C4-2B (cell line): ENCODE measurements around the gene GNPTG.

Source experiments
- H3K27ac ChIP-seq: fragments of 450-650 bp; 2 replicates; pipeline ENCODE4 v1.5.1; 2017
- ZFX ChIP-seq: fragments of 450-650 bp; IDR thresholded peaks from 2 replicates; pipeline ENCODE4 v1.6.1; 2017
- TF ChIP-seq, protein P1 (sequence below): fragments of 450-650 bp; conservative IDR thresholded peaks from 2 replicates; pipeline ENCODE4 v1.5.1; 2017; ENCODE audit warnings: mild to moderate bottlenecking

GNPTG gene

GRCh38 chr16:1315081-1316032 is 36.4 kb upstream of the GNPTG start:
- no peak for TF ChIP-seq ZFX
- TF ChIP-seq, protein P1, sequence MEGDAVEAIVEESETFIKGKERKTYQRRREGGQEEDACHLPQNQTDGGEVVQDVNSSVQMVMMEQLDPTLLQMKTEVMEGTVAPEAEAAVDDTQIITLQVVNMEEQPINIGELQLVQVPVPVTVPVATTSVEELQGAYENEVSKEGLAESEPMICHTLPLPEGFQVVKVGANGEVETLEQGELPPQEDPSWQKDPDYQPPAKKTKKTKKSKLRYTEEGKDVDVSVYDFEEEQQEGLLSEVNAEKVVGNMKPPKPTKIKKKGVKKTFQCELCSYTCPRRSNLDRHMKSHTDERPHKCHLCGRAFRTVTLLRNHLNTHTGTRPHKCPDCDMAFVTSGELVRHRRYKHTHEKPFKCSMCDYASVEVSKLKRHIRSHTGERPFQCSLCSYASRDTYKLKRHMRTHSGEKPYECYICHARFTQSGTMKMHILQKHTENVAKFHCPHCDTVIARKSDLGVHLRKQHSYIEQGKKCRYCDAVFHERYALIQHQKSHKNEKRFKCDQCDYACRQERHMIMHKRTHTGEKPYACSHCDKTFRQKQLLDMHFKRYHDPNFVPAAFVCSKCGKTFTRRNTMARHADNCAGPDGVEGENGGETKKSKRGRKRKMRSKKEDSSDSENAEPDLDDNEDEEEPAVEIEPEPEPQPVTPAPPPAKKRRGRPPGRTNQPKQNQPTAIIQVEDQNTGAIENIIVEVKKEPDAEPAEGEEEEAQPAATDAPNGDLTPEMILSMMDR: no peak
- no peak overlapping the region for H3K27ac ChIP-seq

GRCh38 chr16:1316033-1316405 is 35.7 kb upstream of the GNPTG start:
- H3K27ac ChIP-seq: no peak overlapping the region
- TF ChIP-seq, protein P1: no peak
- no peak for TF ChIP-seq ZFX

DNA sequence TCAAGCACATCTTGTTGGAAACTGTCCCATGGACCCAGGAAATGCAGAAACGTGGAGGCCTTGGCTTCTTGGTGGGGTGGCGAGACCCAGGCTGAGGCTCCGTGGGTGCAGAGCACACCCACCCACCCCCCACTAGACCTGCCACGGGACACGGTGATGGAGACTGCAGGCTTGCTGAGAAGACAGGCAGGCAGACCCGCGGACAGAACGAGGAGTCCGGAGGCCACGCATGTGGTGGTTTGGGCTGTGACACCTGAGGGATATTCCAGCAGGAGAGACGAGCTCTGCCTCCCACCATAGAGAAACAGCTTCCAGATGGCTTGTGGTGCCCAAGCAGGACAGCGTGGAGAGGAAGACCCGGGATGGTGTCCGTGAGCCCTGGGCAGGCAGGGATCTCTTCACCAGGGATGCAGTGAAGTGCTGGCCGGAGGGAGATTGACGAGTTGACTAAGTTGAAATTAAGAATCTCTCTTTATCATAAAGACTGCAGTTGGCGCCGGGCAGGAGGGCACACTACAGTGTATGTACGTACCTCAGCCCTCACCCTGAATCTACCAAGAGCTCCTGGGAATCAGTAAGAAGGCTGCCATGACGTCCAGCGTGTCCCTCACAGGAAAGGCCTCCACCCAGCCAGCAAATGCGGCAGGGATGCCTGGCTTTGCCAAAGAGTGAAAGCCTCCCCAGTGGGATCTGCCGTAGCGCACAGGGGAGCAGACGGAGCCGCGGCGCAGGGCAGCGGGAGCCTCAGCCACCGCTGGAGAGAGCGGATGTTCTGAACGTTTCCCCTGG is 34.1 kb upstream of the GNPTG start:
- no peak overlapping the region for H3K27ac ChIP-seq
- TF ChIP-seq, protein P1: no peak
- no peak for TF ChIP-seq ZFX

DNA sequence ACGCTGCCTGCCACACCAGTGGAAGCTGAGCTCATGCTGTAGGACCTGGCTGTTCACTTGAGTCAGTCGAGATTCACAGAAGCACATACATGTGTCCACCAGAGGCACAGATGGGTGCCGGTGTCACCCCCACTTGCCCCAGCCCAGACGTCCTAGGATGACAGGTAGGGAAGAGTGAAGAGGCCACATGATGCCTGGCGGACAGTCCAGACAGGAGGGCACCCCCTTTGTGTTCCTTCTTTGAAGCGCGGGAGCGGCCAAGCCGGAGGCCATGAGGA is 33.5 kb upstream of the GNPTG start:
- H3K27ac ChIP-seq: no peak overlapping the region
- TF ChIP-seq, protein P1: no peak
- no peak for TF ChIP-seq ZFX

- TF ChIP-seq ZFX: no peak
- TF ChIP-seq, protein P1: no peak
- H3K27ac ChIP-seq: no peak overlapping the region
Observed at GRCh38 chr16:1319041-1319440, 32.7 kb upstream of the GNPTG start.

DNA sequence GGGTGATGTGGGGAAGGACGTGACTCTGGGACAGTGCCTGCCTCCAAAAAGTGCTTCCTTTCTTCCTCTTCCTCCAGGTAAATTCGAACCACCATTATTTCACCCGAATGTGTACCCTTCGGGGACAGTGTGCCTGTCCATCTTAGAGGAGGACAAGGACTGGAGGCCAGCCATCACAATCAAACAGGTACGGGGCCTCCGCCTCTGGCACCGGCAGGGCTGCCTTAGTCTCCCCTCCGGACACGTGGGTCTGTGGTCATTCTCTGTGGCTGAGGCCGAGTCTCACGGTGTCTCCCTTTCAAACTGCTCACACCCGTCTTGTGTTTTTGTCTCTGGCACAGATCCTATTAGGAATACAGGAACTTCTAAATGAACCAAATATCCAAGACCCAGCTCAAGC is 31.6 kb upstream of the GNPTG start:
- no peak for TF ChIP-seq ZFX
- TF ChIP-seq, protein P1: no peak
- H3K27ac ChIP-seq: no peak overlapping the region

GRCh38 chr16:1320658-1321240 is 31.0 kb upstream of the GNPTG start:
- H3K27ac ChIP-seq: no peak overlapping the region
- no peak for TF ChIP-seq ZFX
- TF ChIP-seq, protein P1: no peak
